ENCODE results near the gene DICER1. TPM values are rescaled to one million over a fixed set of nuclear protein-coding genes. Genes with fewer than 3 reads are reported as not detected.

Gene DICER1, protein sequence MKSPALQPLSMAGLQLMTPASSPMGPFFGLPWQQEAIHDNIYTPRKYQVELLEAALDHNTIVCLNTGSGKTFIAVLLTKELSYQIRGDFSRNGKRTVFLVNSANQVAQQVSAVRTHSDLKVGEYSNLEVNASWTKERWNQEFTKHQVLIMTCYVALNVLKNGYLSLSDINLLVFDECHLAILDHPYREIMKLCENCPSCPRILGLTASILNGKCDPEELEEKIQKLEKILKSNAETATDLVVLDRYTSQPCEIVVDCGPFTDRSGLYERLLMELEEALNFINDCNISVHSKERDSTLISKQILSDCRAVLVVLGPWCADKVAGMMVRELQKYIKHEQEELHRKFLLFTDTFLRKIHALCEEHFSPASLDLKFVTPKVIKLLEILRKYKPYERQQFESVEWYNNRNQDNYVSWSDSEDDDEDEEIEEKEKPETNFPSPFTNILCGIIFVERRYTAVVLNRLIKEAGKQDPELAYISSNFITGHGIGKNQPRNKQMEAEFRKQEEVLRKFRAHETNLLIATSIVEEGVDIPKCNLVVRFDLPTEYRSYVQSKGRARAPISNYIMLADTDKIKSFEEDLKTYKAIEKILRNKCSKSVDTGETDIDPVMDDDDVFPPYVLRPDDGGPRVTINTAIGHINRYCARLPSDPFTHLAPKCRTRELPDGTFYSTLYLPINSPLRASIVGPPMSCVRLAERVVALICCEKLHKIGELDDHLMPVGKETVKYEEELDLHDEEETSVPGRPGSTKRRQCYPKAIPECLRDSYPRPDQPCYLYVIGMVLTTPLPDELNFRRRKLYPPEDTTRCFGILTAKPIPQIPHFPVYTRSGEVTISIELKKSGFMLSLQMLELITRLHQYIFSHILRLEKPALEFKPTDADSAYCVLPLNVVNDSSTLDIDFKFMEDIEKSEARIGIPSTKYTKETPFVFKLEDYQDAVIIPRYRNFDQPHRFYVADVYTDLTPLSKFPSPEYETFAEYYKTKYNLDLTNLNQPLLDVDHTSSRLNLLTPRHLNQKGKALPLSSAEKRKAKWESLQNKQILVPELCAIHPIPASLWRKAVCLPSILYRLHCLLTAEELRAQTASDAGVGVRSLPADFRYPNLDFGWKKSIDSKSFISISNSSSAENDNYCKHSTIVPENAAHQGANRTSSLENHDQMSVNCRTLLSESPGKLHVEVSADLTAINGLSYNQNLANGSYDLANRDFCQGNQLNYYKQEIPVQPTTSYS (N-terminal part only)
- total RNA-seq (2022; extraction: Qiagen RNA extraction; ENCODE audit: low read depth): 15.4 to 22.3 TPM (median 18.9 TPM) in 5 replicates

DNA sequence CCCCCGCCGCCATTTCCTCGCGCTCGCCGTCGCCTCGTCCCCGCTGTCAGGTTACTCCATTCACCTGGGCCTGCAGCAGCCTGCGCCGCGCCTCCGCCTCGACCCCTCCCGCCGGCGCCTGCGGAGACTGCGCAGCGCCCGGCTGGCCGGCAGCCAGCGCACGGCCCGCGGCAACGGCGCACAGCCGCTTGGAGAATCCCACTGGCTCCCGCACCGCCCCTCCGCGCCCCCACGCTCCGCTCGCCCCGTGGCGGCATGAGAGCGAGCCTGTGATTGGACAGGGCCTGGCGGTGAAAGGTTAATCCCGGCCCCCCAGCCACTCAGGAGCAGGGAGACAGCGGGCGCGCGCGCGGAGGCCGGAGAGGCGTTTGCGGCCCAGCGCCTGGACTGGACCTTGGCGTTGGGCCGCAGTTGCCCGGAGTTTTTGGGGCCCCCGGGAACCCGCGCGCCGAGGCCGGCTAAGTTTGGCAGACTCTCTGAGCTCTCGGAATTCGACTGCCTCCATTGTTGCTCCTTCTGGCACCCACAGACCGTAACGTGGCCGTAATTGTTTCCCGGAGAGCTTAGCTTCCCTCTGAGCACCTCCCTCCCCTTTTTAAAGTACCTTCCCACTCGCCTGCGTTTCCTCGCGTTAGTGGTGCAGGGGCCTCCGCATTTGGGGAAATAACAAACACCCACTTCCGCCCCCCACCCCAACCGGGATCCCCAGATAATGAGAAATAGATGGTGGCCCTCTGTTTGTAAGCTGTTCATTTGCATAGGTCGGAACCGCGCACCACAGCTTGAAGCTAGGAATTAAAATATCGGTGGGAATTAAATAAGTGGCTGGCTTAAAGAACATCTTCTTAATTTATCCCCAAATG is at the start of gene DICER1:
Gene DICER1, minus strand, starts transcription at position 203 of the 863 bp plus-strand sequence. CDS start 24,071 bp downstream, outside the sequence.

Other genes with a start within 250 kb of the DICER1 start
- 4.4 to 4.9 TPM (median 4.7 TPM) in 5 replicates for gene CLMN, start 162.4 kb upstream of the DICER1 start, total RNA-seq (2022; extraction: Qiagen RNA extraction; ENCODE audit: low read depth)